ENCODE data around the gene COPB2.

DNA sequence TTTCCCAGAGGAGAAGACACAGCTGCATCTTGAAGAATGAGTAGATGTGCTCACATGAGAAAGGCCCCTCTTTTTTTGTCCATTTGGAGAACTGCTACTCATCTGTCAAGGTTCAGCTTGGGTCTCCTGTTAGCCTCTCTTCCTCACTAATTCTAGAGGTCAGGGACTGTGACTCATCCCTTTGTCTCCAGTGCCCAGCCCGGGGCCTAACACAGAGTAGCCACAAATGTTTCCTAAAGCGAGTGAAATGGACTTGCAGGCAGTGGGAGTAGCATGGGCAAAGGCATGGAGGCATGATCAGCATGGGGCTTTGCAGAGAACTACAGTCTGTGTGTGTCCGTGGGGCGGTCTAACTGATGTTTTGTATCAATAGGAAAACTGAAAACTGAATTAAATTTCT lies 79.6 kb downstream of the COPB2 start:
- TF ChIP-seq, protein P1, sequence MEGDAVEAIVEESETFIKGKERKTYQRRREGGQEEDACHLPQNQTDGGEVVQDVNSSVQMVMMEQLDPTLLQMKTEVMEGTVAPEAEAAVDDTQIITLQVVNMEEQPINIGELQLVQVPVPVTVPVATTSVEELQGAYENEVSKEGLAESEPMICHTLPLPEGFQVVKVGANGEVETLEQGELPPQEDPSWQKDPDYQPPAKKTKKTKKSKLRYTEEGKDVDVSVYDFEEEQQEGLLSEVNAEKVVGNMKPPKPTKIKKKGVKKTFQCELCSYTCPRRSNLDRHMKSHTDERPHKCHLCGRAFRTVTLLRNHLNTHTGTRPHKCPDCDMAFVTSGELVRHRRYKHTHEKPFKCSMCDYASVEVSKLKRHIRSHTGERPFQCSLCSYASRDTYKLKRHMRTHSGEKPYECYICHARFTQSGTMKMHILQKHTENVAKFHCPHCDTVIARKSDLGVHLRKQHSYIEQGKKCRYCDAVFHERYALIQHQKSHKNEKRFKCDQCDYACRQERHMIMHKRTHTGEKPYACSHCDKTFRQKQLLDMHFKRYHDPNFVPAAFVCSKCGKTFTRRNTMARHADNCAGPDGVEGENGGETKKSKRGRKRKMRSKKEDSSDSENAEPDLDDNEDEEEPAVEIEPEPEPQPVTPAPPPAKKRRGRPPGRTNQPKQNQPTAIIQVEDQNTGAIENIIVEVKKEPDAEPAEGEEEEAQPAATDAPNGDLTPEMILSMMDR (IDR thresholded peaks at IDR 0.05): no peak
- no peak for TF ChIP-seq EZH2 (IDR thresholded peaks at IDR 0.05)
